ENCODE measurements around the gene LIPA. TPM values are rescaled to one million over a fixed set of nuclear protein-coding genes. Genes with fewer than 3 reads are reported as not detected.

LIPA gene
- total and polyA plus RNA-seq, 9 of the 15 experiments (the other 6 are each of a cell fraction or from before 2014, with no cell fraction given), result 0.07 to 0.40 (median 0.15) TPM; not detected in 1

GRCh38 chr10:89175816-89176215 lies 75.8 kb downstream of the LIPA start (continued):
- no peak for TF ChIP-seq USF1 (CRISPR knock-in tag; IDR thresholded peaks at IDR 0.05)
- no peak for TF ChIP-seq E2F1 (CRISPR knock-in tag; IDR thresholded peaks at IDR 0.05)
- TF ChIP-seq ARID3A (IDR thresholded peaks at IDR 0.05; ENCODE audit: borderline replicate concordance, low read depth, low read length), result no peak

- no peak overlapping the region for H3K9ac ChIP-seq (ENCODE audit: insufficient read depth in 1 of 2, low read depth in 2 of 2, low read length in 2 of 2)
- no peak overlapping the region for H3K4me2 ChIP-seq (ENCODE audit: insufficient read depth, low read length)
- FAIRE-seq (no peak), ATAC-seq (no peak), DNase-seq (ENCODE audit: extremely low read depth in 1 of 4, low spot score in 3 of 4) (no peak)
- in situ Hi-C loops (cut with MboI), result no loop called here
- H3K27me3 ChIP-seq (ENCODE audit: control insufficient read depth in 2 of 2, insufficient read depth in 2 of 2, low read length in 2 of 2), result no peaks in the 10 kb centered on the region
- H3K27ac ChIP-seq (ENCODE audit: extremely low read depth, low read depth, low read length), result no peak overlapping the region
- ChIA-PET CTCF (ENCODE audit: low intra/inter-chr PET ratio) (no interaction called here), POLR2A (no interaction called here)
- no peaks in the 10 kb centered on the region for H3K36me3 ChIP-seq (ENCODE audit: control insufficient read depth, insufficient read depth, low read length)
- BruUV-seq (replicated peaks), result no TSS peak
- intact Hi-C loops (cut with micrococcal nuclease), result no loop called here
- no peak overlapping the region for H2AFZ ChIP-seq (ENCODE audit: low read depth, low read length)
- no peaks in the 10 kb centered on the region for H4K20me1 ChIP-seq (replicated peaks; ENCODE audit: control insufficient read depth, insufficient read depth, low read length)
- H3K9me1 ChIP-seq (ENCODE audit: control insufficient read depth, insufficient read depth, low read length), result no peaks in the 10 kb centered on the region
- H3K4me3 ChIP-seq, result no peak overlapping the region
- no peaks in the 10 kb centered on the region for H3K4me1 ChIP-seq (replicated peaks in 1 of 2; ENCODE audit: control insufficient read depth in 2 of 2, insufficient read depth in 2 of 2, low read length in 2 of 2)
- no peaks in the 10 kb centered on the region for H3K79me2 ChIP-seq (ENCODE audit: control insufficient read depth, insufficient read depth, low read length)
- H3K9me3 ChIP-seq (replicated peaks; ENCODE audit: control insufficient read depth, insufficient read depth, low read depth, low read length), result no peaks in the 10 kb centered on the region
- TF ChIP-seq ZNF699 (CRISPR knock-in tag; IDR thresholded peaks at IDR 0.05; ENCODE audit: insufficient replicate concordance), result no peak
- no peak for TF ChIP-seq OTX1 (CRISPR knock-in tag; IDR thresholded peaks at IDR 0.05)
- TF ChIP-seq ZNF197 (CRISPR knock-in tag; IDR thresholded peaks at IDR 0.05; ENCODE audit: low read depth), result no peak
- TF ChIP-seq POLR3G (IDR thresholded peaks at IDR 0.05; ENCODE audit: extremely low read depth, insufficient read length, insufficient replicate concordance), result no peak
- no peak for TF ChIP-seq ZNF280B (CRISPR knock-in tag; IDR thresholded peaks at IDR 0.05)
- no peak for TF ChIP-seq BDP1 (IDR thresholded peaks at IDR 0.05; ENCODE audit: insufficient read depth, insufficient read length)
- no peak for TF ChIP-seq KLF6 (CRISPR knock-in tag; IDR thresholded peaks at IDR 0.05; ENCODE audit: borderline replicate concordance)
- TF ChIP-seq KLF13 (tag; IDR thresholded peaks at IDR 0.05; ENCODE audit: borderline replicate concordance, low read depth), result no peak
- TF ChIP-seq C11orf30 (IDR thresholded peaks at IDR 0.05; ENCODE audit: low read depth), result peak; percentile 65
- no peak for TF ChIP-seq ZNF134 (CRISPR knock-in tag; conservative IDR thresholded peaks at IDR 0.05)
- TF ChIP-seq ZHX1 (conservative IDR thresholded peaks at IDR 0.05; ENCODE audit: low read length), result no peak
Measured at GRCh38 chr10:89173075-89173474, 78.5 kb downstream of the LIPA start.

Measured in K562 (cell line).